IPS-20b (cell line): Measurements from ENCODE around the gene CABP4.
A peak's percentile ranks its signal among the peaks of the same experiment; 100 is the strongest.
"Not testable (repeated sequence)": the region's sequence is repeated elsewhere in the genome, so short reads cannot be mapped to it uniquely, and the experiment has no call there.

Experiments used
- H3K27ac ChIP-seq: one replicate; pipeline ENCODE4 v1.5.1; 2013; ENCODE audit warnings: low read length
- H3K27me3 ChIP-seq: 2 replicates; pipeline ENCODE4 v1.6.1; 2013; ENCODE audit warnings: mild to moderate bottlenecking, low read length, inconsistent platforms; ENCODE audit not compliant: insufficient read depth
- H3K36me3 ChIP-seq: 2 replicates; pipeline ENCODE4 v1.6.1; 2013; ENCODE audit warnings: low read depth, mild to moderate bottlenecking, inconsistent platforms, low read length, moderate library complexity; ENCODE audit not compliant: insufficient read depth
- H3K4me1 ChIP-seq: 2 replicates; pipeline ENCODE4 v1.6.1; 2013; ENCODE audit warnings: mild to moderate bottlenecking, control low read depth, inconsistent platforms, low read length, moderate library complexity; ENCODE audit not compliant: insufficient read depth
- H3K4me3 ChIP-seq: 2 replicates; pipeline ENCODE4 v1.5.1; 2013; ENCODE audit warnings: mild to moderate bottlenecking, low read length, inconsistent platforms
- H3K9ac ChIP-seq: 2 replicates; pipeline ENCODE4 v1.6.1; 2013; ENCODE audit warnings: low read depth, mild to moderate bottlenecking, inconsistent platforms, low read length, moderate library complexity
- H3K9me3 ChIP-seq: 2 replicates; pipeline ENCODE4 v1.6.1; 2013; ENCODE audit warnings: mild to moderate bottlenecking, low read depth, low read length, inconsistent platforms; ENCODE audit not compliant: insufficient read depth

CABP4 gene

GRCh38 chr11:67465189-67465510 lies 10.0 kb downstream of the CABP4 start:
- Histone ChIP-seq H3K27me3 (no peaks in the 10 kb centered on the region; the same call in 1 of the 2 replicates), H3K4me3 (peak overlapping the region; percentile 95), H3K9ac (peak overlapping the region; percentile 96; the same call in 1 of the 2 replicates), H3K27ac (peak overlapping the region; percentile 94), H3K4me1 (peaks cover 11% of the 10 kb centered on the region), H3K9me3 (no peaks in the 10 kb centered on the region), H3K36me3 (no peaks in the 10 kb centered on the region)

GRCh38 chr11:67465530-67465929 lies 10.4 kb downstream of the CABP4 start:
- peak overlapping the region; percentile 96; the same call in 1 of the 2 replicates for H3K9ac ChIP-seq
- H3K36me3 ChIP-seq, H3K27me3 ChIP-seq, H3K9me3 ChIP-seq: not testable (repeated sequence)
- H3K27ac ChIP-seq = peak overlapping the region; percentile 94
- peaks cover 11% of the 10 kb centered on the region for H3K4me1 ChIP-seq
- peak overlapping the region; percentile 95 for H3K4me3 ChIP-seq

DNA sequence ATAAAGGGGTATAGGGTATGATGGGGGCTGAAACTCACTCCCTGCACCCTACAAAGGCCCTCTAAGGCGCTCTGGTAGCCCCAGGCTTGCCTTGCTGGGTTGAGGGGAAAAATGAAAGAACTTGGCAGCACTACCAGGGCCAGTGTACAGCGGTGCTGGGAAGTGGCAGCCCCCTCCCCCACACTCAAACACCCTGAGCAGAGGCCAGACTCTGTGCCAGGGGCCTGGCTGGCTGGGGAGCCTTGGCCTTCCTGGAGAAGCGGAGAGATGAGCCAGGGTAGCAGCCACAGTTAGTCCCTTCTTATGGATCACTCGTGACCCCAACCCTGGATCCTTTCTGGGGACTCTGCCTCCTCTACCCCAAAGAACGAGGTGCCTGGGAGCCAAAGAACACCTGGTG lies 11.2 kb downstream of the CABP4 start:
- H3K4me1 ChIP-seq = peaks cover 11% of the 10 kb centered on the region
- H3K4me3 ChIP-seq = no peak overlapping the region
- no peaks in the 10 kb centered on the region; the same call in 1 of the 2 replicates for H3K27me3 ChIP-seq
- no peaks in the 10 kb centered on the region for H3K36me3 ChIP-seq
- no peak overlapping the region for H3K9ac ChIP-seq
- no peaks in the 10 kb centered on the region for H3K9me3 ChIP-seq
- H3K27ac ChIP-seq = no peak overlapping the region

- peaks cover 11% of the 10 kb centered on the region for H3K4me1 ChIP-seq
- peak overlapping the region; percentile 27; the same call in 1 of the 2 replicates for H3K9ac ChIP-seq
- H3K36me3 ChIP-seq = no peaks in the 10 kb centered on the region
- H3K4me3 ChIP-seq = no peak overlapping the region
- H3K27ac ChIP-seq = no peak overlapping the region
- no peaks in the 10 kb centered on the region; the same call in 1 of the 2 replicates for H3K27me3 ChIP-seq
- H3K9me3 ChIP-seq = no peaks in the 10 kb centered on the region
These were observed 12.0 kb downstream of the CABP4 start for GRCh38 chr11:67466962-67467771.

DNA sequence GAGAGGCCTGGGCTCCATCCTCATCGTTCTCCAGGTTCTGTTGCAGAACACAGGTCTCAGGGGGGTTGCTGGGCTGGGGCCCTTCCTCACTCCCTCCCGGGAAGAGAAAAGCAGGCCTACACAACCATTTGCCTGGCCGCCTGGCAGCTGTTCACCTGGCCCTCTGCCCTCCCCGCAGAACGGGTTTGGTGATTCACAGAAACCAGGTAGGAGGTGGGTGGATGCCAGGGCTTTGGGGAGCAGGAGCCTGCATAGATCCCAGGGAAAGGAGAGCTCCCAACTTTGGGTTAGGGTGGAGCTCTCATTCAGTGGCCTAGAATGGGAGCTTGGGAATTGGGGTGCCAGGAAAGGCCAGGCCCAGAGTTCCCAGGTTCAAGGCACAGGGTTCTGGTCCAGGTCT lies 12.9 kb downstream of the CABP4 start:
- Histone ChIP-seq H3K4me1 (peaks cover 11% of the 10 kb centered on the region), H3K27me3 (no peaks in the 10 kb centered on the region; the same call in 1 of the 2 replicates), H3K9me3 (no peaks in the 10 kb centered on the region), H3K9ac (peak overlapping the region; percentile 64; the same call in 1 of the 2 replicates), H3K4me3 (peak overlapping the region; percentile 69), H3K36me3 (no peaks in the 10 kb centered on the region), H3K27ac (no peak overlapping the region)

- H3K4me3 ChIP-seq = peak overlapping the region; percentile 69
- H3K27ac ChIP-seq = no peak overlapping the region
- H3K36me3 ChIP-seq = no peaks in the 10 kb centered on the region
- H3K27me3 ChIP-seq = no peaks in the 10 kb centered on the region; the same call in 1 of the 2 replicates
- peaks cover 11% of the 10 kb centered on the region for H3K4me1 ChIP-seq
- H3K9me3 ChIP-seq = no peaks in the 10 kb centered on the region
- H3K9ac ChIP-seq = peak overlapping the region; percentile 64; the same call in 1 of the 2 replicates
These were observed 13.3 kb downstream of the CABP4 start for GRCh38 chr11:67468456-67468758.

DNA sequence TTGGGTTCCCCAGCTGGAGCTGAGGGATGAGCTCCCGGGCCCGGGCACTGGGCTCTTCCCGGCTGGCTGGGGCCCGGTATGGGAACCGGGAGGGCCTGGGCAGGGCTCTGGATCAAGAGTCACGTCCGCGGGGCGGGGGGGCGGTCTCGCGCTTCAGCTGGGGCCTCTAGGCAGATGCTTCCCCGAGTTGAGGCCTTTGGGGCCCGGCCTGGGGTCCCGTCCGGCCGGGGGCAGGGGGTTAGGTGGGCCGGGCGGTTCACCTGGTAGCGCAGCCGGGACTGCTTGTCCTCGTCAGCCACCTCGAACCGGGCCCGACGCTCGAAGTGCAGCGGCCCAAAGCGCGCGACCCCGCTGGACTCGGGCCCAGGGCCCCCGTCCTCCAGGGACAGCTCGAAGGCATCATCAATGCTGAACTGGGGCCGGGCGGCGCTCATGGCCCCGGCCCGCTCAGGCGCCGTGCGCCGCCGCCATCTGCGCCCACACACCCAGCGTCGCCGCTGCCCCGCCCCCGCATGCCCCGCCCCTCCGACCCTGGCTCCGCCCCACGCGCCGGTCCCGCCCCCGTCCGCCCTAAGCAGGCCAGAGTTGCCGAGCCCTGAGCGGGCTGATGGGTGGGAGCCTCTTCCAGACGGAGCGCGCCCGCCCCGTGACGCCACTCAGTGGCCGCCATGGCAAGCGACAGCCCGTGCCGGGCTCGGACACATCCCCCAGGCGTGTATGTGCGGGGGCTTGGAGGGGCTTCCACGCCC lies 13.8 kb downstream of the CABP4 start, which contains the start of gene TMEM134:
Gene TMEM134, minus strand, starts transcription at position 493 of the 749 bp plus-strand sequence. Its CDS starts 59 bp downstream, at position 434.
- H3K4me1 ChIP-seq = peaks cover 11% of the 10 kb centered on the region
- no peaks in the 10 kb centered on the region; the same call in 1 of the 2 replicates for H3K27me3 ChIP-seq
- H3K4me3 ChIP-seq = peak within 1 kb of the TSS; percentile 69
- H3K9me3 ChIP-seq = no peaks in the 10 kb centered on the region
- H3K27ac ChIP-seq = no peak within 1 kb of the TSS
- H3K36me3 ChIP-seq = no peaks in the 10 kb centered on the region
- peak within 1 kb of the TSS; percentile 64 for H3K9ac ChIP-seq

DNA sequence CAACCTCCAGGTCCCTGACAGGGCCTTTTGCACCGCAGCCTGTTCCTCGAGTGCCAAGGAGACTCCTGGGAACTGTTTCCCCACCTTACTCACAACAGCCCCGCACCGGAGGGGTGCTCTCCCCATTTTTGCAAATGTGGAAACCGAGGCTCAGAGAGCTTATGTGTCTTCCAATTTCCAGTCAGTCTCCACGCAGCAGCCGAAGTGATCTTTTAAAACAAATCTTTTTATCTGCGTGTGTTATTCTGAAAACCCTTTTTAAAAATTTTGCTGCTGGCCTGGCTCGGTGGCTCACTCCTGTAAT lies 14.3 kb downstream of the CABP4 start:
- peak overlapping the region; percentile 54; the same call in 1 of the 2 replicates for H3K9ac ChIP-seq
- H3K27ac ChIP-seq = no peak overlapping the region
- no peaks in the 10 kb centered on the region for H3K36me3 ChIP-seq
- peaks cover 6% of the 10 kb centered on the region; the same call in 1 of the 2 replicates for H3K4me1 ChIP-seq
- H3K9me3 ChIP-seq = no peaks in the 10 kb centered on the region
- peak overlapping the region; percentile 64 for H3K4me3 ChIP-seq
- H3K27me3 ChIP-seq = no peaks in the 10 kb centered on the region; the same call in 1 of the 2 replicates

GRCh38 chr11:67470337-67471002 lies 15.3 kb downstream of the CABP4 start:
- H3K4me3 ChIP-seq = no peak overlapping the region
- no peaks in the 10 kb centered on the region for H3K36me3 ChIP-seq
- H3K4me1 ChIP-seq = peaks cover 6% of the 10 kb centered on the region; the same call in 1 of the 2 replicates
- H3K27ac ChIP-seq = no peak overlapping the region
- no peaks in the 10 kb centered on the region for H3K9me3 ChIP-seq
- no peak overlapping the region for H3K9ac ChIP-seq
- H3K27me3 ChIP-seq = no peaks in the 10 kb centered on the region; the same call in 1 of the 2 replicates

GRCh38 chr11:67472882-67473281 lies 17.7 kb downstream of the CABP4 start:
- H3K9ac ChIP-seq = no peak overlapping the region
- no peak overlapping the region for H3K4me3 ChIP-seq
- no peaks in the 10 kb centered on the region for H3K36me3 ChIP-seq
- H3K4me1 ChIP-seq = peaks cover 5% of the 10 kb centered on the region; the same call in 1 of the 2 replicates
- no peaks in the 10 kb centered on the region for H3K9me3 ChIP-seq
- H3K27ac ChIP-seq = no peak overlapping the region
- H3K27me3 ChIP-seq = no peaks in the 10 kb centered on the region; the same call in 1 of the 2 replicates

GRCh38 chr11:67476692-67477091 lies 21.5 kb downstream of the CABP4 start:
- not testable (repeated sequence) for H3K27ac ChIP-seq, H3K9me3 ChIP-seq, H3K9ac ChIP-seq, H3K36me3 ChIP-seq, H3K27me3 ChIP-seq, H3K4me1 ChIP-seq, H3K4me3 ChIP-seq
